ACHN (cell line): ENCODE data around the gene MYMX.

ENCODE experiments used
- DNase-seq: peaks from one replicate; pipeline ENCODE4 v3.0.0-alpha.2; 2015
- in situ Hi-C: cut with HindIII; loops from 2 replicates; pipeline ENCODE4 v1.10.0; 2017; ENCODE audit warnings: low sequenced_read_pairs, low pct_ligation_motif_present, low pct_unique_long_range_greater_than_20kb

The MYMX gene

DNA sequence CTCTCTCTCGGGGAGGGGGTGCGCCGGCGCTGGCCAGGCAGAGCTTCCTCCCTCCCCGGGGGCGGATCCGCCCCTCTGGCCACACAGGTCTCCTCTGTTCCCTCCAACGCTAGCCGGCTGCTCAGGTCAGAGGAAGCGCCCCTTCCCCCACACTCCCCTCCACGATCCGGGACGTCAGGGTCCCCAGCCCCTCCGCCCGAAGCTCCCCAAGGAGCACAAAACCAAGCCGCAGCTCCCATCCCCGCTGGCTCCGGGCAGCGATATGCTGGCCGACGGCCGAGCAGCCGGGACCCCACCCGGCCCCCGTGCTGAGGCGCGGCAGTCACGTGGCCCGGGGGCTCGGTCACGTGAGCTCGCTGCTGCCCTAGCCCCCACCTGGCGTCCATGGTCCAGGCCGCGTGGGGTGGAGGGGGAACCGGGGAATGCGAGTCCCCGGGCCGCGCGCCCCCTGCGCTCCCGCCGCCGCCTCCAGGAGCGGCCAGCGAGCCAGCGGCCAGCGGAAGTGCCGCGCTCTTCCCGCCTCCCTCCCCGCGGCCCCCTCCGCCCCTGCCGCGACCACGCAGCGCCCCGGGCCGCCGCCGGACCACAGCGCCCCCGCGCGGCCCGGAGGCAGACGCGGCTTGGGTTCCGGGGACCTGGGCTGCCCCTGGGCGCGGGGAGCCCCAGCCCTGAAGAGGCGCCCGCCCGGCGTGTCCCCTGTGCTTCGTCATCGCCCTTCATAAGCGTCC lies 40.5 kb downstream of the MYMX start, which contains the start of gene SLC35B2:
Gene SLC35B2, minus strand, starts transcription at position 504 of the 728 bp plus-strand sequence. Its CDS starts 118 bp downstream, at position 386.
- in situ Hi-C loops, result no loop called here
- peak; percentile 69 for DNase-seq

DNA sequence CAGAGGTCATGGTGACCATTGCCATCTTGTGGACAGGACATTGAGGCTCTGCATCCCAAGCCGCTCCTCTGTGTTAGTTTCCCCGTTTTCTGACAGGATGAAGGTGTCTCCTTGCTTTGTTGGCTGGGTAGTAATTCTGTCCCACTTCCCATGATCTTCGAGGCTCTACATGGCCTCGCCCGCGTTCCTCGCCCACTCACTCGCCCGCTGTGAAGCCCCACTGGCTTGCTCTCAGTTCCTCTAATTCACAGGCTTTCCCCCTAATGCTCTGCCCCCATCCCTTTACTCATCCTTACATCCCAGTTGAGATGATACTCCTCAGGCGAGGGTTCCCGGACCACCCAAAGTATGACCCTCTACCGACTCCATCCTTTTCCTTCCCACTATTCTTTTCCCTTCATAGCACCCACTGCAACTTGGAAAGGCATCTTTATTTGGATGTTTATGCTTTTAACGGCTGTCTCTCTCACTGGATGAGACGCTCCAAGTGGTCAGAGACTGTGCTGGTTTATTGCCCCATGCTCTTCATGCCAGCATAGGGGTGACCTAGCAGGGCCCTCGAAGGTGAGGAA lies 41.1 kb downstream of the MYMX start:
- DNase-seq, result no peak
- in situ Hi-C loops, result no loop called here

DNA sequence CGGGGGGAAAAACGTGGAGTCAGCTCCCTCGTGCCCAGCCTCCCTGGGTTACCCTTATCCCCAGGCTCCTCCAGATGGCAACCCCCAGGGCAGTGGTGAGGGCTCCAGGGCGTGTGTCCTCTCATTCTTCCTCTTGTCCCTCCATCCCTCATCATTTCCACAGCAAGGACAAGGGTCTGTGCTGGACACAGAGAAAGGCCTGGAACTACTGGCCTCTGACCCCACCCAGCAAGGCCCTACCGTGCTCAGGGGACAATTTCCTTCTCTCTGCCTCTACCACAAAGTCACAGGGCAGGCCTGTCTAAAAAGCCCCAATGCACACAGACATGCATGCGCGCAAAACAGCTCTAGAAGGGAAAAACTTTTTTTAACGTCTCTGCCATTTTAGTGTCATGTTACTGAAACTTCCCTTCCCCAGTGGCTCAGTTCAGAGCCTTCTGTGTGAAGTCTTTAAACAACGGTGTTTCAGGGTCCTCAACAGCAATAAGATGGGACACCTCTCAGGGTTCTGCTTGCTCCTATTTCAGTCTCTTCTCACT lies 41.7 kb downstream of the MYMX start:
- no peak for DNase-seq
- in situ Hi-C loops, result no loop called here

DNA sequence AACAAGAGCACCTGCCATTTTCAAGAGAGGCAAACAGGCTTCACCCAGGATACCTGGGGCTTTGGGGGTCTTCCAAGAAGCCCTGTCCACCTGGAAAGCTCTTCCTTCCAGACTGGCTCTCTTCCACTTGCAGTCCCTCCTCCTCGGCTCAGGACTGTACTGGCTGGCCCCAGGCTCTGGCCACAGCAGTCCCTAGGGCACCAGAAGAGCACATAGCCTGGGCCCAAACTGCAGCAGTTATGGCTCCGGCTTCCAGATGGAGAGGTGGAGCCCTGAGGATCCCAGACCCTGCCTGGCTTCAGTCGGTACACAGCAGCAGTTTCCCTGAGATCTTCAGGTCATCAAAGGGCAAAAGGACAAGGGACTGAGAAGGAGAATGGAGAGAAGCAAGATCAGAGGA lies 42.2 kb downstream of the MYMX start:
- in situ Hi-C loops, result no loop called here
- DNase-seq, result no peak

DNA sequence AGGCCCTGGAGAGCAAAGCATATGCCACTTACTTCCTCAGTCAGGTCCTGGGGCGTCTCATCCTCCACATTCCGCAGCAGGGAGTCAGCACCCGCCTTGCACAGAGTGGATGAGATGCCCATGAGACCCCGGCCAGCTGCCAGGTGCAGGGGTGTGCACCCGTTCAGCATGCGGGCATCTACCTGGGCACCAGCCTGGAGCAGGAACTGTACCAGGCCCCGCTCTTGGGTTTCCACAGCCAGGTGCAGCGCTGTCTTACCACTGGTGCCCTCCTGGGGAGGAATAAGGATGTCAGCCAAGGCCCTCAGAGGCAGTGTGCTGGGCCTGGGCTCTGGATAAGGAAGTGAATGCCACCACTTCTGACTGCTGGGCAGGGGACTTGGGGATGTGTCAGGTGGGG lies 43.3 kb downstream of the MYMX start:
- no peak for DNase-seq
- in situ Hi-C loops, result no loop called here

DNA sequence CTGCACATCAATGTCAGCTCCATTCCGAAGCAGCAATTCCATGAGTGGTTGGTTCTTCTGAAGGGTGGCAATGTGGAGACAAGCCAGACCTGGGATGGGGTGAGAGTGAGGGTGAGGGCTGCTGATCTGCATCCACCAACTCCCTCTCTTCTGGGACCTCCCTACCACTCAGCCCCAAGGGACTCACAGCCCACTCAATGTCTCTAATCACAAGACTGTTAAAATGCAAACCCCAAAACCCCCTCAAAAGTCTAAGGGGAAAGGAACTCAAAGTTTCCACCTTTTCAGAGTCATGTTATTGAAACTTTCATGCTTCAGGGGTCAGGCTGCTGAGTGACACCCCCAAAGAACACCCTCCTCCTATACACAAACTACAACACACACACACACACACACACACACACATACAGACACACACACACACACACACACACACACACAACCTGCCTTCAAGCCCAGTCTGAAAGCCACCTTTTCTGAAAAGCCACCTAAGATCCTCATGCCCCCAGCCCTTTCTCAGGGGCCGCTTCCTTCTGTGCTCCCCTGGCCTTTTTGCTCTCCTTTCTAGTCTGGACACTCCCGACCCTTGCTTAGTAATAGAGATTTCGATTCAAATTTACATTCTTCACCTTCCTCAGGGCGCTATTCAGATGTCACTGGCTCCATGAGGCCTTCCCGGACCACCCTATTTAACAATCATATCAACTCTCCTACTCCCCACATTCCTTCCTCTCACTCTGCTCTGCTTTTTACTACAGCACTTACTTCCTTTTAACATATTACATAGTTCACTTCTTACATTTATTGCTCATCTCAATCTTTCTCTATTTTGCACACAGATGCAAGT lies 43.9 kb downstream of the MYMX start:
- in situ Hi-C loops, result no loop called here
- DNase-seq, result no peak

DNA sequence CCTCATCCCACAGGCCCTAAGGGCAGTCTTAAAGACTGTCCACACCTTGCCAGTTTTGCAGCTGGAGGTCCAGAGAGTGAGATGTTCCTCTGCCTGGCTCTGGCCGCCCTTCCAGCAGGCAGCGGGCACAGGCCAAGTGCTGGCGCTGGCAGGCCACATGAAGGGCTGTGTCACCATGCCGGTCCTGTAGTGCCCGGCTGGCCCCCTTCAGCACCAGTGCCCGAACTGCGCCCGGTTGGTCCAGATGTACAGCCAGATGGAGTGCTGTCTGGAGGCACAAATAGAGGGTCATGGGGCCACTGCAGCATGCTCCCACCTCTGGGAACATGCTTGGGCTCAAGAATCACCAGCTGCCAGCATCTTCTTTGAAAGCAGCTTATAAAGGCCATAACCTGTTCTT lies 44.9 kb downstream of the MYMX start:
- DNase-seq, result no peak

DNA sequence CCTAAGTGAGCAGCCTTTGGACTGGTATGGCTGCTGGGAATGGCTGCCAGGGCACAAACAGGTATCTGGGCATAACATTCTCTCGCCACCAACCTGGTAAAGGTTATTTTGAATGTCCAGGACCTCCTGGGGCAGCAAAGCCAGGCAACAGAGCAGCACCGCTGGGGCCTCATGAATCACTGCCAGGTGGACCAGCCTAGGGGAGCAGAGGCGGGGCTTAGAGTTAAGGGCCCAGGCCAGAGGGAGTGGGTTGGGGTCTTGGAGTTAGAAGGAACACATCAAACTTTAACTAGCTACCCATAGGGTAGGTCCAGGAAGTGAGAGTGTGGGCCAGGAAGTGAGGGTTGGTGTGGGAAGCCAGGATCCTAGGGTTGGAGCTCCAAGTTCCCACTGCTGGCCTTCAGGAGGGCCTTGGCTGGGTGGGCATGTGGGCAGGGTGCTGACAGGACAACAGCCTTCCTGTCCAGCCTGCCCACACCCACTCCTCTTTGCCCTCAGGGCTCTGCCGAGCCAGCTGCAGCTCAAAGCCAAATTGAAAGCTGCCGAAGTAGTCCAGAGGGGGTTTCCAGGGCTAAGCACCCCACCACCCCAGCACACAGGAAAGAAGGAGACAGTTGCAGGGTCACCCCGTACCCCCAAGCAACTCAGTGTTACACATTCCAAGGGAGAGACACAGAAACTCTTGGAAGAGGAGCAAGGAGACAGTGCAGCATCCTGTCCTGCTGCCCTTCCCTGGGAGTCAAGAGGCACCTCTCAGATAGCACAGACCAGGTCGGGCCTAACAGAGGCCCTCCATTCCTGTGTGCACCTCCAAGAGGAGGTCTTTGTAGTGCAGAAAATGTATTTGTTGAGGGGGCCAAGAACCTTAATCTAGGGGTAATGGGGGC lies 46.0 kb downstream of the MYMX start:
- no peak for DNase-seq
- in situ Hi-C loops, result no loop called here

More for the DNA sequence above, 44.9 kb downstream of the MYMX start:
- in situ Hi-C loops, result no loop called here

DNA sequence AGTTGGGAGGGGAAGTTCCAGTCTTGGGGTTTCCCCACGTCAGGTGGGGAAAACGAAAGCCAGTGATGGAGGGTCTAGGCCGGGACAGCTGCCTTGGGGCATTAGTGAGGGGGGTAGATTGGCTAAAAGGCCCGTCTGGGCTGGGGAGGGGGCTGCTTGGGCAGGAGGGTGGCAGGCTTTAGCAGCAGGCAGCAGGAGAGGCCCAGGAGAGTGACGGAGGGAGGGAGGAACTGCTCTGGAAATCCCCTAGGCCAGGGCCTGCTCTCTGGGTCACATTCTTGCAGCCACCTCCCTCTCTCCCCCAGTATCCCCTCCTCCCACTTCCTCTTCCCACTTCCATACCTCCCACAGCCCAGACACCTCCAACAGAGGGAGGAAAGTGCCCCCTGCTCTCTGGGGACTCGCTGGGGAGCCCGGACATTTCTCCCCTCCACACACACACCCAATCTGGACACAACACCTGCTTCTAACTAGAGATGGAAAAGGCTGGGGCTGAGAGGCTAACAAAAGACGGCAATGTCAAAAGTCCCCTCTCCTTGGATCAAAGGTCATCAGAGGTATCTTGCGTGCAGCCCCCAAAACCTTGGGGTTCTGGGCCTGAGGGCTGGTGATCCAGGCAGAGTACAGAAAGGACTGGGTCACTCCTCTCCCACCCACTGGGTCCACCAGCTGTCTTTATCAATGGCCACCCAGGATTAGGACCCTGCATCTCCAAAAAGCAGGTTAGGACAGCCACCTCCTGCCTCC lies 46.8 kb downstream of the MYMX start:
- peak; percentile 35 for DNase-seq
- in situ Hi-C loops, result no loop called here

DNA sequence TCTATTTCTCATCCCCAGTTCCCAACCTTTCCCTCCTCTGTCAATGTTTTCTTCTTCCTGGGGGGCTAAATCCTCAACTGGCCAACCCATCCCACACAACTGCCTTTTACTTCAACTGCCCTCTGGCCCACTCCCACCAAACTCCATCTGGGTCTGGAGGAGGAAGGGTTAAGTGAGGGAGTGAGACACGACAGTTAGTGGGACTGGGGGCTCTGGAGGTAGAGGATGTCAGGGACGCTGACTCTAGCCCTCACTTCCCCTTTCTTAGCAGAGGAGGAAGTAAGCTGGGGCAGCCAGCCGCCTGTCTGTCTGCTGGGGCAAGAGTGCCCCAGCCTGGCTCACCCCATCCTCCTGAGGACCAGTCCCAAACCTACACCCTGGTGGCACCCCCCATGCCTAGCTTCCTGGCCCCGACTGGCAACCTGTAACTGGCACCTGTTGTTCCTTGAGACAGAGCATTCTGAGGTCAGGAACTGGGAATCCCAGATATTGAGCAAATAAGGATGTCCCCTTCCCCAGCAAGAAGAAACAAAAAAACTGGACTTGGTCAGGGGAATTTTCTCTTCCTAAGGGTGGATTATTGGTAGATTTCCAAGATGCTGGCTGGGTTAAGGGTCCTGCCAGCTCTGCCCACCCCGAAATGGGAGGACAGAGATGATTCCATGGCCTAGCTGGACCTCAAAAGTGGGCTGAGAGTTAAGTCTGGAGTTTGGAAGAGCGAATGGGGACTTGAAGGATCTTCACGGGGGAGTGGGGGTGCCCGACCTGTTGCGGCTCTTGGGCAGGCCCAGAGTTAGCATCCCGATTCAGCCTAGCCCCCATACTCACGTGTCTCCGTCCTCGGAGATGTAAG lies 47.7 kb downstream of the MYMX start:
- no peak for DNase-seq
- in situ Hi-C loops, result no loop called here

DNA sequence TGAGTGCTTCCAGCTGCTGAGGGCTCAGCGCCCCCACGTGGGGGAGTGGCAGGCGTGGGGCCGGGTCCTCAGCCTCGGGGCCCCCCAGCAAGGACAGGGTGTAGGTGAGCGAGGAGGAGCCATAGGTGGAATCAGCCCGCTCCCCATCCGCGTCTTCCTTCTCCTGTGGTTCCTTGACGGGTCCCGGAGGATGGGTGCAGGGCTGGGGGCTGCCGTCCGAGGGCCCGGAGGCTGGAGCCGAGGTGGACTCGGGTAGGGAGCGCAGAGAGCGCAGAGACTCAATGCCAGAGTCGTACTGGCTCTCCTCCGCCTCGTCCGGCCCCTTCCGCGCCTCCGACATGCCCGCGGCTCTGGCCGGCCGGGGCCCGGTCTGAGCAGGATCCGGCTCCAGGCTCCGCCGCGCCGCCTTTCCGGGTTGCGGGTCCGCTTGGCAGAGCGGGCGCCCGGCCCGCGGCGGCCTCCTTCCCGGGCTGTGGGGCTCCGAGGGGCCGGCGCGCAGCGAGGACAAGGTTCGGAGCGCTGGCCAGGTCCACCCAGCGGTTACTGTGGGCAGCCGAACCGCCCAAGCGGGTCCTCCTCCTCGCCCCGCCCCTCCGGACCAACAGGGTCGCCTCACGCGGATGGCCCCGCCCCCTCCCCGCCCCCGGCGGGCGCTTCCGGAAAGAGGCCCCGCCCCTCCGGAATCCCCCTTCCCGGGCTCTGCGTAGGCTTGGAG lies 48.4 kb downstream of the MYMX start, which contains the start of gene NFKBIE:
Gene NFKBIE, minus strand, starts transcription at position 545 of the 715 bp plus-strand sequence. Its CDS starts 205 bp downstream, at position 340.
- peak; percentile 88 for DNase-seq
- in situ Hi-C loops, result no loop called here

DNA sequence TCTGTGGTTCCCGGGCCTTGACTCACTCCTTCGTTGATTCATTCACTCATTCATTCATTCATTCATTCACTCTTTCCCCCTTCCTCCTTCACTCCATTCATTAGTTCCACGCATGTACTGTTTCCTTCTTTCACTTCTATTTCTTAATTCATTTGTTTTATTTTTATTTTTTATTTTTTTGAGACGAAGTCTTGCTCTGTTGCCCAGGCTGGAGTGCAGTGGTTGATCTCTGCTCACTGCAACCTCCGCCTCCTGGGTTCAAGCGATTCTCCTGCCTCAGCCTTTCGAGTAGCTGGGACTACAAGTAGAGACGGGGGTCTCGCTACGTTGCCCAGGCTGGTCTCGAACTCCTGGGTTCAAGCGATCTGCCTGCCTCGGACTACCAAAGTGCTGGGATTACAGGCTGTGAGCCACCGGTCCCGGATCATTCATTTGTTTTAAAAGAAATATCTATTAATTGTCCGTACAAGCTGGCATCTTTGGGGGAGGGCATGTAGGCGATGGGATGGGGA lies 49.1 kb downstream of the MYMX start:
- in situ Hi-C loops, result no loop called here
- DNase-seq, result no peak

DNA sequence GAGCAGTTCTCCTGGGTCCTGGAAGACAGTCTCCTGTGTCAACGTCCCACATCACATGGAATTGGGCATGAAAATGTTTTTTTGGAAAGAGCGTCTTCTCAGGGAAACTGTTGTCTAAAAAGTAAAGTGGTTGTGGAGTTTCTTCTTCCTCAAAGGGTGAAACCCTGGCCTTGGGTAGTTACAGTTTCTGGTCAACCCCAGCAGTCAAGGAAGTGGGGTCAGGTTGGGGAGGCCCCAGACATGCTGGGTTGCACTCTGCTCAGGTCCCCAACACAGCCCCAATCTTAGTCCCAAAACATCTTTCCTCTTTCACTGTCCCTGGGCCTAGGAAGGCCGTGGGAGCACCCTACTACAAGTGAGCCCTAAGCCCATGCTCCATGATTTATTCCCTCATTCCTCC lies 49.6 kb downstream of the MYMX start:
- in situ Hi-C loops, result no loop called here
- DNase-seq, result no peak

DNA sequence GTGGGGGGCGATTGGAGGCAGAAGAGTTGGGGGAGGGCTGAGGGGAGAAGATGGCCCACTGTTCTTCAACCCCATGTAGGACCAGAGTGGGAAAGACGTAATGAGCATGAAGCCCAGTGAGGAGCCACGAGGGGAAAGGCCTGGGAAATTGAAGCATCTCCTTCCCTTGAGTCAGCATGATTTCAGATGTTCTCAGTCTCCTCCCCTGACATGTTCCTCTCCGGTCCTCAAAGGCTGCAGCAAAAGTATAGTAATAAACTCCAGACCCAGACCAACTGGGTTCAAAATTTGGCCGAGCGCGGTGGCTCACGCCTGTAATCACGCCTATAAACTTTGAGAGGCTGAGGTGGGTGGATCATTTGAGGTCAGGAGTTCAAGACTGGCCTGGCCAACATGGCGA lies 50.5 kb downstream of the MYMX start:
- no peak for DNase-seq
- in situ Hi-C loops, result no loop called here
